Neural cell (in vitro differentiated cells): ENCODE results near the gene DPYD. TPM values are rescaled to one million over a fixed set of nuclear protein-coding genes. Genes with fewer than 3 reads are reported as not detected.

Source experiments
- H2AFZ ChIP-seq: fragments of 200-600, 300-800 bp; sonication (generic), shearing (Covaris generic); 2 replicates; pipeline ENCODE4 v1.6.0; 2014; ENCODE audit warnings: low read depth, mild to moderate bottlenecking, antibody characterized with exemption, low read length, moderate library complexity
- H3F3A ChIP-seq: fragments of 200-600 bp; shearing (Covaris generic); 2 replicates; pipeline ENCODE4 v1.6.1; 2016; ENCODE audit warnings: mild to moderate bottlenecking, moderate library complexity, mixed read lengths, antibody characterized with exemption, low read length; ENCODE audit not compliant: insufficient read depth, poor library complexity, severe bottlenecking
- H3K27ac ChIP-seq: fragments of 200-600, 300-800 bp; sonication (generic), shearing (Covaris generic); 2 replicates; pipeline ENCODE4 v1.5.1; 2014; ENCODE audit warnings: mild to moderate bottlenecking, low read length, moderate library complexity
- H3K27me3 ChIP-seq: fragments of 300-800, 200-600 bp; sonication (generic), shearing (Covaris generic); 2 replicates; pipeline ENCODE4 v1.6.0; 2014; ENCODE audit warnings: mild to moderate bottlenecking, low read depth, low read length, moderate library complexity; ENCODE audit not compliant: insufficient read depth
- H3K36me3 ChIP-seq: fragments of 300-800, 200-600 bp; sonication (generic), shearing (Covaris generic); 2 replicates; pipeline ENCODE4 v1.5.1; 2014; ENCODE audit warnings: mild to moderate bottlenecking, antibody characterized with exemption, low read length, moderate library complexity; ENCODE audit not compliant: insufficient read depth
- H3K4me2 ChIP-seq: fragments of 300-800, 200-600 bp; sonication (generic), shearing (Covaris generic); 2 replicates; pipeline ENCODE4 v1.6.0; 2014; ENCODE audit warnings: mild to moderate bottlenecking, low read length
- H3K4me3 ChIP-seq: fragments of 300-800, 200-600 bp; sonication (generic), shearing (Covaris generic); 2 replicates; pipeline ENCODE4 v1.5.1; 2014; ENCODE audit warnings: mild to moderate bottlenecking, low read length, moderate library complexity
- H3K79me2 ChIP-seq: fragments of 200-600 bp; shearing (Covaris generic); replicated peaks from 2 replicates; pipeline ENCODE4 v1.6.0; 2014; ENCODE audit warnings: mild to moderate bottlenecking, low read length, moderate library complexity; ENCODE audit not compliant: insufficient read depth
- H3K9ac ChIP-seq: fragments of 300-800, 200-600 bp; sonication (generic), shearing (Covaris generic); 2 replicates; pipeline ENCODE4 v1.6.1; 2016; ENCODE audit warnings: mild to moderate bottlenecking, low read length, mixed read lengths
- H3K9me2 ChIP-seq: fragments of 200-600 bp; shearing (Covaris generic); 2 replicates; pipeline ENCODE4 v1.6.1; 2016; ENCODE audit warnings: mild to moderate bottlenecking, low read length, mixed read lengths; ENCODE audit not compliant: insufficient read depth
- H3K9me3 ChIP-seq: fragments of 200-600, 300-800 bp; sonication (generic), shearing (Covaris generic); 2 replicates; pipeline ENCODE4 v1.6.1; 2016; ENCODE audit warnings: mild to moderate bottlenecking, mixed run types, low read length, moderate library complexity, mixed read lengths
- H4K20me1 ChIP-seq: fragments of 200-600 bp; shearing (Covaris generic); 2 replicates; pipeline ENCODE4 v1.6.1; 2016; ENCODE audit warnings: mild to moderate bottlenecking, mixed run types; ENCODE audit not compliant: insufficient read depth
- CTCF ChIP-seq: fragments of 450-650 bp; IDR thresholded peaks from 2 replicates; pipeline ENCODE4 v1.5.1; 2014; ENCODE audit warnings: antibody characterized with exemption, mild to moderate bottlenecking, moderate library complexity; ENCODE audit not compliant: poor library complexity, severe bottlenecking
- EP300 ChIP-seq: fragments of 450-650 bp; conservative IDR thresholded peaks from 2 replicates; pipeline ENCODE4 v1.6.1; 2014; ENCODE audit warnings: antibody characterized with exemption, mild to moderate bottlenecking, moderate library complexity; ENCODE audit not compliant: poor library complexity, severe bottlenecking
- EZH2 ChIP-seq: fragments of 200-600, 300-800 bp; shearing (Covaris generic), sonication (generic); IDR thresholded peaks from 2 replicates; pipeline ENCODE4 v1.6.1; 2014; ENCODE audit warnings: antibody characterized with exemption, low read length, borderline replicate concordance, mild to moderate bottlenecking; ENCODE audit not compliant: insufficient read depth, poor library complexity, severe bottlenecking
- MXI1 ChIP-seq: fragments of 450-650 bp; conservative IDR thresholded peaks from 2 replicates; pipeline ENCODE4 v1.6.1; 2014; ENCODE audit warnings: antibody characterized with exemption, mild to moderate bottlenecking; ENCODE audit not compliant: poor library complexity, severe bottlenecking
- POLR2AphosphoS5 ChIP-seq: IDR thresholded peaks from 2 replicates; pipeline ENCODE4 v1.6.1; 2012
- RAD21 ChIP-seq: fragments of 450-650 bp; conservative IDR thresholded peaks from 2 replicates; pipeline ENCODE4 v1.6.1; 2014; ENCODE audit warnings: antibody characterized with exemption, mild to moderate bottlenecking, moderate library complexity
- SMC3 ChIP-seq: fragments of 450-650 bp; conservative IDR thresholded peaks from 2 replicates; pipeline ENCODE4 v1.6.1; 2014; ENCODE audit warnings: antibody characterized with exemption, mild to moderate bottlenecking, moderate library complexity; ENCODE audit not compliant: poor library complexity
- TAF1 ChIP-seq: IDR thresholded peaks from 2 replicates; pipeline ENCODE4 v1.6.1; 2012; ENCODE audit warnings: low read depth
- polyA plus RNA-seq: library from polyadenylated mRNA; depleted of rRNA; stranded (reverse); fragments of >200 nt; gene quantifications from 2 replicates; pipeline ENCODE4 v1.2.3, GENCODE V29; 2014
- TF ChIP-seq, protein P1 (sequence below): IDR thresholded peaks from 2 replicates; pipeline ENCODE4 v1.6.1; 2012; ENCODE audit warnings: borderline replicate concordance

Gene DPYD
- polyA plus RNA-seq, 1 donor from 2014 or later: 6.7 TPM

- TF ChIP-seq MXI1: no peak
- no peak for TF ChIP-seq TAF1
- no peak for TF ChIP-seq POLR2AphosphoS5
- TF ChIP-seq EP300: no peak
- no peak for TF ChIP-seq CTCF
- TF ChIP-seq, protein P1, sequence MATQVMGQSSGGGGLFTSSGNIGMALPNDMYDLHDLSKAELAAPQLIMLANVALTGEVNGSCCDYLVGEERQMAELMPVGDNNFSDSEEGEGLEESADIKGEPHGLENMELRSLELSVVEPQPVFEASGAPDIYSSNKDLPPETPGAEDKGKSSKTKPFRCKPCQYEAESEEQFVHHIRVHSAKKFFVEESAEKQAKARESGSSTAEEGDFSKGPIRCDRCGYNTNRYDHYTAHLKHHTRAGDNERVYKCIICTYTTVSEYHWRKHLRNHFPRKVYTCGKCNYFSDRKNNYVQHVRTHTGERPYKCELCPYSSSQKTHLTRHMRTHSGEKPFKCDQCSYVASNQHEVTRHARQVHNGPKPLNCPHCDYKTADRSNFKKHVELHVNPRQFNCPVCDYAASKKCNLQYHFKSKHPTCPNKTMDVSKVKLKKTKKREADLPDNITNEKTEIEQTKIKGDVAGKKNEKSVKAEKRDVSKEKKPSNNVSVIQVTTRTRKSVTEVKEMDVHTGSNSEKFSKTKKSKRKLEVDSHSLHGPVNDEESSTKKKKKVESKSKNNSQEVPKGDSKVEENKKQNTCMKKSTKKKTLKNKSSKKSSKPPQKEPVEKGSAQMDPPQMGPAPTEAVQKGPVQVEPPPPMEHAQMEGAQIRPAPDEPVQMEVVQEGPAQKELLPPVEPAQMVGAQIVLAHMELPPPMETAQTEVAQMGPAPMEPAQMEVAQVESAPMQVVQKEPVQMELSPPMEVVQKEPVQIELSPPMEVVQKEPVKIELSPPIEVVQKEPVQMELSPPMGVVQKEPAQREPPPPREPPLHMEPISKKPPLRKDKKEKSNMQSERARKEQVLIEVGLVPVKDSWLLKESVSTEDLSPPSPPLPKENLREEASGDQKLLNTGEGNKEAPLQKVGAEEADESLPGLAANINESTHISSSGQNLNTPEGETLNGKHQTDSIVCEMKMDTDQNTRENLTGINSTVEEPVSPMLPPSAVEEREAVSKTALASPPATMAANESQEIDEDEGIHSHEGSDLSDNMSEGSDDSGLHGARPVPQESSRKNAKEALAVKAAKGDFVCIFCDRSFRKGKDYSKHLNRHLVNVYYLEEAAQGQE: no peak
- TF ChIP-seq SMC3: no peak
- no peak for TF ChIP-seq RAD21
- no peak for TF ChIP-seq EZH2
- Histone ChIP-seq H3K9ac (no peak overlapping the region), H3K9me2 (no peaks in the 10 kb centered on the region), H2AFZ (no peak overlapping the region), H3K9me3 (no peaks in the 10 kb centered on the region), H3K36me3 (no peaks in the 10 kb centered on the region), H4K20me1 (no peaks in the 10 kb centered on the region), H3K79me2 (no peaks in the 10 kb centered on the region), H3K4me3 (no peak overlapping the region), H3F3A (no peaks in the 10 kb centered on the region), H3K27ac (no peak overlapping the region), H3K4me2 (no peak overlapping the region), H3K27me3 (no peaks in the 10 kb centered on the region)
These were observed 321.4 kb downstream of the DPYD start for GRCh38 chr1:97599447-97599846.

- Histone ChIP-seq H3K9me2 (no peaks in the 10 kb centered on the region), H3K4me2 (peak overlapping the region; percentile 2), H3F3A (no peaks in the 10 kb centered on the region), H3K27me3 (no peaks in the 10 kb centered on the region), H3K9me3 (no peaks in the 10 kb centered on the region), H3K4me3 (peak overlapping the region; percentile 28), H3K36me3 (no peaks in the 10 kb centered on the region), H3K27ac (peak overlapping the region; percentile 76), H4K20me1 (no peaks in the 10 kb centered on the region), H2AFZ (no peak overlapping the region), H3K79me2 (no peaks in the 10 kb centered on the region), H3K9ac (peak overlapping the region; percentile 10)
- TF ChIP-seq, protein P1: peak; percentile 100
- TF ChIP-seq SMC3 (peak; percentile 51), EP300 (peak; percentile 98), POLR2AphosphoS5 (peak; percentile 87), RAD21 (peak; percentile 54), MXI1 (no peak), CTCF (no peak), EZH2 (no peak), TAF1 (no peak)
These were observed 327.6 kb downstream of the DPYD start for GRCh38 chr1:97593192-97593591.
